Nephron (organoid): ENCODE data around the gene UBTF.

Source experiments
- H3K27ac Mint-ChIP-seq, 3 experiments: 2 replicates each; pipeline ENCODE4 v1.8.0; 2020; ENCODE audit warnings: mixed read lengths in 3 of 3, mild to moderate bottlenecking in 2 of 3, moderate library complexity in 1 of 3
- H3K27me3 Mint-ChIP-seq: 2 replicates; pipeline ENCODE4 v1.8.0; 2021; ENCODE audit warnings: low read depth, mild to moderate bottlenecking, moderate library complexity, mixed read lengths
- H3K36me3 Mint-ChIP-seq: 2 replicates; pipeline ENCODE4 v1.8.0; 2020; ENCODE audit warnings: low read depth, mixed read lengths
- H3K4me1 Mint-ChIP-seq: 2 replicates; pipeline ENCODE4 v1.8.0; 2020; ENCODE audit warnings: mixed read lengths
- H3K4me3 Mint-ChIP-seq, 3 experiments: 2 replicates each; pipeline ENCODE4 v1.8.0; 2020; ENCODE audit warnings: mild to moderate bottlenecking in 3 of 3, mixed read lengths in 3 of 3, moderate library complexity in 2 of 3
- H3K9me3 Mint-ChIP-seq: 2 replicates; pipeline ENCODE4 v1.8.0; 2020; ENCODE audit warnings: mixed read lengths
- CTCF ChIP-seq, 3 experiments: fragments of 200-600 bp; sonication (generic); IDR thresholded peaks; one replicate each; pipeline ENCODE4 v1.5.0; 2021; ENCODE audit warnings: antibody characterized with exemption in 3 of 3; ENCODE audit not compliant: unreplicated experiment in 3 of 3

UBTF gene

GRCh38 chr17:44205962-44206824, 13.3 kb downstream of the UBTF start:
- Mint-ChIP-seq H3K4me1 (peaks cover 19% of the 10 kb centered on the region), H3K27me3 (no peaks in the 10 kb centered on the region), H3K9me3 (no peaks in the 10 kb centered on the region), H3K4me3 (no peak overlapping the region), H3K36me3 (peaks cover 31% of the 10 kb centered on the region), H3K27ac (peak overlapping the region; percentile 16 to 57 (median 23))
- no peak for TF ChIP-seq CTCF (IDR thresholded peaks at IDR 0.05; ENCODE audit: unreplicated experiment in 3 of 3)

GRCh38 chr17:44204441-44204882, 15.0 kb downstream of the UBTF start:
- H3K27ac Mint-ChIP-seq = no peak overlapping the region
- H3K27me3 Mint-ChIP-seq = no peaks in the 10 kb centered on the region
- peaks cover 27% of the 10 kb centered on the region for H3K4me1 Mint-ChIP-seq
- TF ChIP-seq CTCF (IDR thresholded peaks at IDR 0.05; ENCODE audit: unreplicated experiment in 3 of 3) = no peak
- peaks cover 22% of the 10 kb centered on the region for H3K36me3 Mint-ChIP-seq
- H3K9me3 Mint-ChIP-seq = no peaks in the 10 kb centered on the region
- no peak overlapping the region for H3K4me3 Mint-ChIP-seq

GRCh38 chr17:44203731-44204440, 15.6 kb downstream of the UBTF start:
- peak overlapping the region in 2 of 3 experiments; percentile 14 to 24 for H3K4me3 Mint-ChIP-seq
- H3K36me3 Mint-ChIP-seq = peaks cover 19% of the 10 kb centered on the region
- H3K27me3 Mint-ChIP-seq = no peaks in the 10 kb centered on the region
- no peaks in the 10 kb centered on the region for H3K9me3 Mint-ChIP-seq
- H3K4me1 Mint-ChIP-seq = peaks cover 27% of the 10 kb centered on the region
- TF ChIP-seq CTCF (IDR thresholded peaks at IDR 0.05; ENCODE audit: unreplicated experiment in 3 of 3) = peak; percentile 65 to 73 (median 68)
- H3K27ac Mint-ChIP-seq = peak overlapping the region; percentile 6 to 65 (median 55)

GRCh38 chr17:44202756-44203155, 16.7 kb downstream of the UBTF start:
- peaks cover 13% of the 10 kb centered on the region for H3K36me3 Mint-ChIP-seq
- H3K9me3 Mint-ChIP-seq = no peaks in the 10 kb centered on the region
- peak overlapping the region; percentile 13 to 78 (median 38) for H3K27ac Mint-ChIP-seq
- H3K27me3 Mint-ChIP-seq = no peaks in the 10 kb centered on the region
- TF ChIP-seq CTCF (IDR thresholded peaks at IDR 0.05; ENCODE audit: unreplicated experiment in 3 of 3) = no peak
- peaks cover 34% of the 10 kb centered on the region for H3K4me1 Mint-ChIP-seq
- peak overlapping the region; percentile 53 to 79 (median 78) for H3K4me3 Mint-ChIP-seq

- Mint-ChIP-seq H3K4me3 (peak overlapping the region; percentile 93 to 95 (median 94)), H3K36me3 (peaks cover 22% of the 10 kb centered on the region), H3K4me1 (peaks cover 38% of the 10 kb centered on the region), H3K27me3 (no peaks in the 10 kb centered on the region), H3K9me3 (no peaks in the 10 kb centered on the region), H3K27ac (peak overlapping the region; percentile 93 to 99 (median 98))
- no peak for TF ChIP-seq CTCF (IDR thresholded peaks at IDR 0.05; ENCODE audit: unreplicated experiment in 3 of 3)
These were observed 18.9 kb downstream of the UBTF start for GRCh38 chr17:44200478-44201155.
